MM.1S (cell line): ENCODE measurements around the gene SLC4A4.

ENCODE experiments used
- DNase-seq: peaks from one replicate; pipeline ENCODE4 v3.0.0-alpha.2; 2015
- H2AFZ ChIP-seq: fragments of 300-600 bp; sonication (generic); 2 replicates; pipeline ENCODE4 v1.6.0; 2016; ENCODE audit warnings: antibody characterized with exemption, low read length
- H3F3A ChIP-seq: fragments of 300-600 bp; sonication (generic); 2 replicates; pipeline ENCODE4 v1.6.1; 2016; ENCODE audit warnings: mild to moderate bottlenecking, antibody characterized with exemption, low read length, moderate library complexity, mixed read lengths; ENCODE audit not compliant: insufficient read depth
- H3K27ac ChIP-seq: fragments of 300-600 bp; sonication (generic); 2 replicates; pipeline ENCODE4 v1.5.1; 2016; ENCODE audit warnings: mild to moderate bottlenecking, low read length
- H3K27me3 ChIP-seq: fragments of 300-600 bp; sonication (generic); replicated peaks from 2 replicates; pipeline ENCODE4 v1.6.0; 2016; ENCODE audit warnings: low read length; ENCODE audit not compliant: insufficient read depth
- H3K36me3 ChIP-seq: fragments of 300-600 bp; sonication (generic); replicated peaks from 2 replicates; pipeline ENCODE4 v1.6.1; 2016; ENCODE audit warnings: mild to moderate bottlenecking, low read length, mixed read lengths; ENCODE audit not compliant: insufficient read depth
- H3K4me1 ChIP-seq: fragments of 300-600 bp; sonication (generic); 2 replicates; pipeline ENCODE4 v1.6.1; 2016; ENCODE audit warnings: low read length, mixed read lengths
- H3K4me2 ChIP-seq: fragments of 300-600 bp; sonication (generic); 2 replicates; pipeline ENCODE4 v1.6.0; 2016; ENCODE audit warnings: low read depth, low read length
- H3K4me3 ChIP-seq: fragments of 300-600 bp; sonication (generic); 2 replicates; pipeline ENCODE4 v1.5.1; 2016; ENCODE audit warnings: low read length, mixed read lengths
- H3K79me2 ChIP-seq: fragments of 300-600 bp; sonication (generic); 2 replicates; pipeline ENCODE4 v1.6.1; 2016; ENCODE audit warnings: mixed run types, low read length, mixed read lengths
- H3K9ac ChIP-seq: fragments of 300-600 bp; sonication (generic); 2 replicates; pipeline ENCODE4 v1.6.1; 2016; ENCODE audit warnings: low read length, mixed read lengths
- H3K9me2 ChIP-seq: fragments of 300-600 bp; sonication (generic); replicated peaks from 2 replicates; pipeline ENCODE4 v1.6.1; 2016; ENCODE audit warnings: mild to moderate bottlenecking, low read length, mixed read lengths; ENCODE audit not compliant: insufficient read depth
- H3K9me3 ChIP-seq: fragments of 300-600 bp; sonication (generic); replicated peaks from 2 replicates; pipeline ENCODE4 v1.6.1; 2016; ENCODE audit warnings: mild to moderate bottlenecking, low read length, mixed read lengths; ENCODE audit not compliant: insufficient read depth
- H4K20me1 ChIP-seq: fragments of 300-600 bp; sonication (generic); 2 replicates; pipeline ENCODE4 v1.6.1; 2016; ENCODE audit warnings: mild to moderate bottlenecking, low read length, moderate library complexity, mixed read lengths; ENCODE audit not compliant: insufficient read depth
- EZH2 ChIP-seq: fragments of 300-600 bp; sonication (generic); optimal IDR thresholded peaks from 2 replicates; pipeline ENCODE3; 2017; ENCODE audit warnings: low read depth, mild to moderate bottlenecking, antibody characterized with exemption, low read length, mixed read lengths
- EZH2phosphoT487 ChIP-seq: fragments of 300-600 bp; sonication (generic); IDR thresholded peaks from 2 replicates; pipeline ENCODE4 v1.6.1; 2018; ENCODE audit warnings: antibody characterized with exemption, low read length
- TF ChIP-seq, protein P1 (sequence below): fragments of 300-600 bp; sonication (generic); IDR thresholded peaks from 2 replicates; pipeline ENCODE4 v1.5.1; 2016; ENCODE audit warnings: antibody characterized with exemption, low read length, mixed read lengths

SLC4A4 gene

DNA sequence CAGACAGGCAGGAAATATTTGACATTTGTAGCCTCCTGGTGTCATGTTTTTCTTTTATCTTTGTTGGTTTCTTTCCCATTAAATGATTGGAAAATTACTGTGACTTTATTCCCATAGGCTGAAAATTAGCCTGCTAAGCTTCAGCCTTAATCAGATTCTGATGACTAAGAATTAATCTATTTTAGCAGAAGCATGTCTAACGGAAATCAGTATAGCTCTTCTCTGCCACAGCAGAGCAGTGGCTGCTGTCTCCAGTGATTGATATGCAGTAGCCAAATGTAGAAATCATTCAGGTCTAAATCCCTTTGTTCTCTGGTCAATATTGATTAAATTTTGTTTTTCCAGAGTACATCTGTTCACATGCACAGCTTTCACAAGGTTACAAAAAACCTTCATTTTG lies 245.8 kb downstream of the SLC4A4 start:
- Histone ChIP-seq H3K27ac (no peak overlapping the region), H3K9me3 (no peaks in the 10 kb centered on the region), H2AFZ (no peak overlapping the region), H3K4me1 (no peaks in the 10 kb centered on the region), H3F3A (no peaks in the 10 kb centered on the region), H3K36me3 (no peaks in the 10 kb centered on the region), H3K4me2 (no peak overlapping the region), H3K9ac (no peak overlapping the region), H3K9me2 (no peaks in the 10 kb centered on the region), H3K27me3 (no peaks in the 10 kb centered on the region), H4K20me1 (no peaks in the 10 kb centered on the region), H3K79me2 (no peaks in the 10 kb centered on the region), H3K4me3 (no peak overlapping the region)
- TF ChIP-seq EZH2phosphoT487 (no peak), EZH2 (no peak)
- TF ChIP-seq, protein P1, sequence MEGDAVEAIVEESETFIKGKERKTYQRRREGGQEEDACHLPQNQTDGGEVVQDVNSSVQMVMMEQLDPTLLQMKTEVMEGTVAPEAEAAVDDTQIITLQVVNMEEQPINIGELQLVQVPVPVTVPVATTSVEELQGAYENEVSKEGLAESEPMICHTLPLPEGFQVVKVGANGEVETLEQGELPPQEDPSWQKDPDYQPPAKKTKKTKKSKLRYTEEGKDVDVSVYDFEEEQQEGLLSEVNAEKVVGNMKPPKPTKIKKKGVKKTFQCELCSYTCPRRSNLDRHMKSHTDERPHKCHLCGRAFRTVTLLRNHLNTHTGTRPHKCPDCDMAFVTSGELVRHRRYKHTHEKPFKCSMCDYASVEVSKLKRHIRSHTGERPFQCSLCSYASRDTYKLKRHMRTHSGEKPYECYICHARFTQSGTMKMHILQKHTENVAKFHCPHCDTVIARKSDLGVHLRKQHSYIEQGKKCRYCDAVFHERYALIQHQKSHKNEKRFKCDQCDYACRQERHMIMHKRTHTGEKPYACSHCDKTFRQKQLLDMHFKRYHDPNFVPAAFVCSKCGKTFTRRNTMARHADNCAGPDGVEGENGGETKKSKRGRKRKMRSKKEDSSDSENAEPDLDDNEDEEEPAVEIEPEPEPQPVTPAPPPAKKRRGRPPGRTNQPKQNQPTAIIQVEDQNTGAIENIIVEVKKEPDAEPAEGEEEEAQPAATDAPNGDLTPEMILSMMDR, result no peak
- no peak for DNase-seq

DNA sequence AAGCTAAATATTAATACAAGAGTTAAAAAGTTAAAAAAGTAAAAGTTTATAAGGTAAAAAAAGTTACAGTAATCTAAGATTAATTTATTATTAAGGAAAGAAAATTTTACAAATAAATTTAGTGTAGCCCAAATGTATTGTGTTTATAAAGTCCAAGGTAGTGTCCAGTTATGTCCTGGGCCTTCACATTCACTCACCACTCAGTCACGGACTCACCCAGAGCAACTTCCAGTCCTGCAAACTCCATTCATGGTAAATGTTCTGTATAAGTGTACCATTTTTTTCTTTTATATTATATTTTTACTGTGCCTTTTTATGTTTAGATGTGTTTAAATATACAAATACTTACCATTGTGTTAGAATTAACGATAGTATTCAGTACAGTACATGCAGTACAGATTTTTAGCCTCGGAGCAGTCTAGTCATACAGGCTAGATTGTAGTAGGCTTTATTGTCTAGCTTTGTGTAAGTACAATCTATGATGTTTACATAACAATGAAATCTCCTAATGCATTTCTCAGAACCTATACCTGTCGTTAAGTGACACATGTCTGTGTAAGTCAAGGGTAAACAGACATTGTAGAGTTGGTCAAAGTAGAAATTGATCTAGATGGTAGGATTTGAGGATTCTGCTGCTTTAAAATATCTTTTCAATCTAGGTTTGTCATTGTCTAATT lies 247.4 kb downstream of the SLC4A4 start:
- DNase-seq, result no peak
- H3K27ac ChIP-seq, result no peak overlapping the region
- H3K9me2 ChIP-seq, result no peaks in the 10 kb centered on the region
- H3K36me3 ChIP-seq, result no peaks in the 10 kb centered on the region
- no peak overlapping the region for H2AFZ ChIP-seq
- H3K27me3 ChIP-seq, result no peaks in the 10 kb centered on the region
- no peak overlapping the region for H3K4me3 ChIP-seq
- TF ChIP-seq, protein P1, result no peak
- no peak for TF ChIP-seq EZH2
- no peak for TF ChIP-seq EZH2phosphoT487
- H3K9me3 ChIP-seq, result no peaks in the 10 kb centered on the region
- H3K4me2 ChIP-seq, result no peak overlapping the region
- no peak overlapping the region for H3K9ac ChIP-seq
- H4K20me1 ChIP-seq, result no peaks in the 10 kb centered on the region
- no peaks in the 10 kb centered on the region for H3K4me1 ChIP-seq
- H3K79me2 ChIP-seq, result no peaks in the 10 kb centered on the region
- no peaks in the 10 kb centered on the region for H3F3A ChIP-seq

DNA sequence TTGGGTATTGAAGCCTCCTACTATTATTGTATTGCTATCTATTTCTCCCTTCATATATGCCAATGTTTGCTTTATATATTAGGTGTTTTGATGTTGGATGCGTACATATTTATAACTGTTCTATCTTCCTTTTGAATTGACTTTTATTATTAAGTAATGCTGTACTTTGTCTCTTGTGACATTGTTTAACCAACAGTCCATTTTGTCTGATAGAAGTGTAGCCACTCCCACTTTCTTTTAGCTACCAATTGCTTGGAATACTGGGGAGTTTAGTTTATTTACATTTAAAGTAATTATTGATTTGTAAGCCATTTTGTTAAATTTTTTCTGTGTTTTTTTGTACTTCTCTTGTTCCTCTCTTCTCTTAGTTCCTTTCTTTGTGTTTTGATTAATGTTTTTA lies 249.2 kb downstream of the SLC4A4 start:
- Histone ChIP-seq H3K27me3 (no peaks in the 10 kb centered on the region), H3K4me3 (no peak overlapping the region), H3K4me2 (no peak overlapping the region), H3K9ac (no peak overlapping the region), H3F3A (no peaks in the 10 kb centered on the region), H2AFZ (no peak overlapping the region), H3K27ac (no peak overlapping the region), H3K9me3 (no peaks in the 10 kb centered on the region), H3K36me3 (no peaks in the 10 kb centered on the region), H3K79me2 (no peaks in the 10 kb centered on the region), H4K20me1 (no peaks in the 10 kb centered on the region), H3K9me2 (no peaks in the 10 kb centered on the region), H3K4me1 (no peaks in the 10 kb centered on the region)
- DNase-seq, result no peak
- TF ChIP-seq EZH2, result no peak
- TF ChIP-seq, protein P1, result no peak
- TF ChIP-seq EZH2phosphoT487, result no peak
